OCI-LY1 (cell line): ENCODE data around the gene EML5.
"Not testable (repeated sequence)": the region's sequence is repeated elsewhere in the genome, so short reads cannot be mapped to it uniquely, and the experiment has no call there.

Experiments
- CTCF ChIP-seq: fragments of 200-600 bp; sonication (generic), shearing (Covaris generic); IDR thresholded peaks from 2 replicates; pipeline ENCODE4 v1.5.1; 2017; ENCODE audit warnings: mild to moderate bottlenecking, antibody characterized with exemption, low read length, moderate library complexity, mixed read lengths
- EZH2 ChIP-seq: fragments of 200-600 bp; sonication (generic), shearing (Covaris generic); IDR thresholded peaks from 2 replicates; pipeline ENCODE4 v1.8.0; 2017; ENCODE audit warnings: borderline replicate concordance, mixed run types, mild to moderate bottlenecking, antibody characterized with exemption, low read length, moderate library complexity, mixed read lengths

- not testable (repeated sequence) for TF ChIP-seq CTCF, EZH2
Measured at GRCh38 chr14:88819674-88820073, 26.9 kb upstream of the EML5 start.
